GM21737 (cell line): Measurements from ENCODE around the gene ALG14.
"Not testable (repeated sequence)": the region's sequence is repeated elsewhere in the genome, so short reads cannot be mapped to it uniquely, and the experiment has no call there.

ENCODE experiments used
- ATAC-seq: cut with Tn5 transposase; IDR thresholded peaks from one replicate; pipeline ENCODE4 v1.9.1; 2021; ENCODE audit warnings: mild to moderate bottlenecking, moderate library complexity; ENCODE audit not compliant: unreplicated experiment

Gene ALG14

GRCh38 chr1:95072532-95073419 lies at the start of gene ALG14:
TSS of gene ALG14 (minus strand) at chr1:95072951. CDS start at chr1:95072898, 53 bp downstream.
- ATAC-seq, result peak; percentile 97

- no peak for ATAC-seq
These were observed 49.5 kb upstream of the ALG14 start for GRCh38 chr1:95122151-95122697.

- no peak for ATAC-seq
These were observed 46.5 kb upstream of the ALG14 start for GRCh38 chr1:95119273-95119672.

GRCh38 chr1:95118710-95119109 lies 46.0 kb upstream of the ALG14 start:
- ATAC-seq, result no peak

- no peak for ATAC-seq
These were observed 45.3 kb upstream of the ALG14 start for GRCh38 chr1:95118067-95118499.

GRCh38 chr1:95117207-95118066 lies 44.7 kb upstream of the ALG14 start, which contains the start of gene TLCD4:
TSS of gene TLCD4 (plus strand) at chr1:95117355. CDS start at chr1:95143902, 26,547 bp downstream.
- ATAC-seq, result peak; percentile 56

GRCh38 chr1:95116580-95117206 lies 43.9 kb upstream of the ALG14 start:
- peak; percentile 67 for ATAC-seq

GRCh38 chr1:95115708-95116137 lies 43.0 kb upstream of the ALG14 start:
- ATAC-seq, result no peak

GRCh38 chr1:95113684-95114083 lies 40.9 kb upstream of the ALG14 start:
- ATAC-seq, result no peak

- ATAC-seq, result no peak
These were observed 38.3 kb upstream of the ALG14 start for GRCh38 chr1:95111014-95111413.

GRCh38 chr1:95108792-95109191 lies 36.0 kb upstream of the ALG14 start:
- no peak for ATAC-seq

GRCh38 chr1:95098196-95098595 lies 25.4 kb upstream of the ALG14 start:
- ATAC-seq, result no peak

- no peak for ATAC-seq
These were observed 24.7 kb upstream of the ALG14 start for GRCh38 chr1:95097426-95097825.

- ATAC-seq, result peak; percentile 21
These were observed 23.6 kb upstream of the ALG14 start for GRCh38 chr1:95096218-95096841.

GRCh38 chr1:95095833-95096217 lies 23.1 kb upstream of the ALG14 start:
- ATAC-seq, result peak; percentile 94

- ATAC-seq, result no peak
These were observed 22.2 kb upstream of the ALG14 start for GRCh38 chr1:95094923-95095322.

- no peak for ATAC-seq
These were observed 20.5 kb upstream of the ALG14 start for GRCh38 chr1:95093296-95093695.

GRCh38 chr1:95092891-95093290 lies 20.1 kb upstream of the ALG14 start:
- not testable (repeated sequence) for ATAC-seq

GRCh38 chr1:95091290-95091689 lies 18.5 kb upstream of the ALG14 start:
- not testable (repeated sequence) for ATAC-seq

- no peak for ATAC-seq
These were observed 17.0 kb upstream of the ALG14 start for GRCh38 chr1:95089650-95090287.
